SIG-M5 treated with dmso at 0.1 percent for 504 hours (cell line): ENCODE measurements around the gene HARBI1.

Experiments used
- DNase-seq: peaks from one replicate; lab custom pipeline; 2025; ENCODE audit not compliant: unreplicated experiment; lab: John Stamatoyannopoulos, UW

Gene HARBI1

GRCh38 chr11:46617134-46617971 is at the start of gene HARBI1, which contains the start of gene ATG13:
TSS of gene HARBI1 (minus strand) at chr11:46617227. CDS start at chr11:46616237, 990 bp downstream.
TSS of gene ATG13 (plus strand) at chr11:46617553. CDS start at chr11:46644292, 26,739 bp downstream.
- DNase-seq = peak; percentile 82

GRCh38 chr11:46666516-46666915 is 49.5 kb upstream of the HARBI1 start:
- no peak for DNase-seq

GRCh38 chr11:46665356-46665755 is 48.3 kb upstream of the HARBI1 start:
- no peak for DNase-seq

- DNase-seq = no peak
These were observed 47.6 kb upstream of the HARBI1 start for GRCh38 chr11:46664612-46665011.

GRCh38 chr11:46663277-46663940 is 46.4 kb upstream of the HARBI1 start:
- no peak for DNase-seq

GRCh38 chr11:46662366-46662765 is 45.3 kb upstream of the HARBI1 start:
- DNase-seq = no peak

GRCh38 chr11:46661836-46662235 is 44.8 kb upstream of the HARBI1 start:
- no peak for DNase-seq

GRCh38 chr11:46659908-46660307 is 42.9 kb upstream of the HARBI1 start:
- DNase-seq = peak; percentile 95

GRCh38 chr11:46658259-46658658 is 41.2 kb upstream of the HARBI1 start:
- no peak for DNase-seq

GRCh38 chr11:46657186-46657585 is 40.2 kb upstream of the HARBI1 start:
- no peak for DNase-seq

- DNase-seq = no peak
These were observed 38.6 kb upstream of the HARBI1 start for GRCh38 chr11:46655631-46656030.

GRCh38 chr11:46649180-46649738 is 32.2 kb upstream of the HARBI1 start:
- no peak for DNase-seq

- no peak for DNase-seq
These were observed 27.0 kb upstream of the HARBI1 start for GRCh38 chr11:46643986-46644385.

- DNase-seq = no peak
These were observed 26.5 kb upstream of the HARBI1 start for GRCh38 chr11:46643531-46643930.

GRCh38 chr11:46642627-46643335 is 25.8 kb upstream of the HARBI1 start:
- DNase-seq = no peak

- no peak for DNase-seq
These were observed 24.6 kb upstream of the HARBI1 start for GRCh38 chr11:46641639-46642038.

GRCh38 chr11:46640036-46640788 is 23.2 kb upstream of the HARBI1 start:
- DNase-seq = no peak

- DNase-seq = peak; percentile 96
These were observed 22.3 kb upstream of the HARBI1 start for GRCh38 chr11:46639197-46639839.

GRCh38 chr11:46637546-46637945 is 20.5 kb upstream of the HARBI1 start:
- DNase-seq = no peak

GRCh38 chr11:46635557-46636139 is 18.6 kb upstream of the HARBI1 start:
- DNase-seq = no peak
